MM.1S (cell line): ENCODE results near the gene GALNT10.

Experiments
- DNase-seq: peaks from one replicate; pipeline ENCODE4 v3.0.0-alpha.2; 2015
- H2AFZ ChIP-seq: fragments of 300-600 bp; sonication (generic); 2 replicates; pipeline ENCODE4 v1.6.0; 2016; ENCODE audit warnings: antibody characterized with exemption, low read length
- H3F3A ChIP-seq: fragments of 300-600 bp; sonication (generic); 2 replicates; pipeline ENCODE4 v1.6.1; 2016; ENCODE audit warnings: mild to moderate bottlenecking, antibody characterized with exemption, low read length, moderate library complexity, mixed read lengths; ENCODE audit not compliant: insufficient read depth
- H3K27ac ChIP-seq: fragments of 300-600 bp; sonication (generic); 2 replicates; pipeline ENCODE4 v1.5.1; 2016; ENCODE audit warnings: mild to moderate bottlenecking, low read length
- H3K27me3 ChIP-seq: fragments of 300-600 bp; sonication (generic); replicated peaks from 2 replicates; pipeline ENCODE4 v1.6.0; 2016; ENCODE audit warnings: low read length; ENCODE audit not compliant: insufficient read depth
- H3K36me3 ChIP-seq: fragments of 300-600 bp; sonication (generic); replicated peaks from 2 replicates; pipeline ENCODE4 v1.6.1; 2016; ENCODE audit warnings: mild to moderate bottlenecking, low read length, mixed read lengths; ENCODE audit not compliant: insufficient read depth
- H3K4me1 ChIP-seq: fragments of 300-600 bp; sonication (generic); 2 replicates; pipeline ENCODE4 v1.6.1; 2016; ENCODE audit warnings: low read length, mixed read lengths
- H3K4me2 ChIP-seq: fragments of 300-600 bp; sonication (generic); 2 replicates; pipeline ENCODE4 v1.6.0; 2016; ENCODE audit warnings: low read depth, low read length
- H3K4me3 ChIP-seq: fragments of 300-600 bp; sonication (generic); 2 replicates; pipeline ENCODE4 v1.5.1; 2016; ENCODE audit warnings: low read length, mixed read lengths
- H3K79me2 ChIP-seq: fragments of 300-600 bp; sonication (generic); 2 replicates; pipeline ENCODE4 v1.6.1; 2016; ENCODE audit warnings: mixed run types, low read length, mixed read lengths
- H3K9ac ChIP-seq: fragments of 300-600 bp; sonication (generic); 2 replicates; pipeline ENCODE4 v1.6.1; 2016; ENCODE audit warnings: low read length, mixed read lengths
- H3K9me2 ChIP-seq: fragments of 300-600 bp; sonication (generic); replicated peaks from 2 replicates; pipeline ENCODE4 v1.6.1; 2016; ENCODE audit warnings: mild to moderate bottlenecking, low read length, mixed read lengths; ENCODE audit not compliant: insufficient read depth
- H3K9me3 ChIP-seq: fragments of 300-600 bp; sonication (generic); replicated peaks from 2 replicates; pipeline ENCODE4 v1.6.1; 2016; ENCODE audit warnings: mild to moderate bottlenecking, low read length, mixed read lengths; ENCODE audit not compliant: insufficient read depth
- H4K20me1 ChIP-seq: fragments of 300-600 bp; sonication (generic); 2 replicates; pipeline ENCODE4 v1.6.1; 2016; ENCODE audit warnings: mild to moderate bottlenecking, low read length, moderate library complexity, mixed read lengths; ENCODE audit not compliant: insufficient read depth
- EZH2 ChIP-seq: fragments of 300-600 bp; sonication (generic); optimal IDR thresholded peaks from 2 replicates; pipeline ENCODE3; 2017; ENCODE audit warnings: low read depth, mild to moderate bottlenecking, antibody characterized with exemption, low read length, mixed read lengths
- EZH2phosphoT487 ChIP-seq: fragments of 300-600 bp; sonication (generic); IDR thresholded peaks from 2 replicates; pipeline ENCODE4 v1.6.1; 2018; ENCODE audit warnings: antibody characterized with exemption, low read length
- TF ChIP-seq, protein P1 (sequence below): fragments of 300-600 bp; sonication (generic); IDR thresholded peaks from 2 replicates; pipeline ENCODE4 v1.5.1; 2016; ENCODE audit warnings: antibody characterized with exemption, low read length, mixed read lengths

Gene GALNT10

GRCh38 chr5:154193701-154194121 lies 3.2 kb downstream of the GALNT10 start:
- DNase-seq, result no peak
- H3K4me1 ChIP-seq, result peaks cover 17% of the 10 kb centered on the region
- H3K79me2 ChIP-seq, result peaks cover 67% of the 10 kb centered on the region

GRCh38 chr5:154194345-154195329 lies 4.1 kb downstream of the GALNT10 start:
- Histone ChIP-seq H3K36me3 (no peaks in the 10 kb centered on the region), H3K9ac (no peak overlapping the region), H3K27me3 (no peaks in the 10 kb centered on the region), H3K4me3 (no peak overlapping the region), H3K27ac (no peak overlapping the region), H2AFZ (no peak overlapping the region), H3K4me2 (no peak overlapping the region), H3F3A (peaks cover 4% of the 10 kb centered on the region), H3K79me2 (peaks cover 75% of the 10 kb centered on the region), H3K9me2 (no peaks in the 10 kb centered on the region), H3K4me1 (peaks cover 10% of the 10 kb centered on the region; the same call in 1 of the 2 replicates), H3K9me3 (no peaks in the 10 kb centered on the region), H4K20me1 (0 out of 2 replicates have a peak, but pooled peaks cover 6% of the 10 kb centered on the region)
- no peak for DNase-seq
- TF ChIP-seq, protein P1, sequence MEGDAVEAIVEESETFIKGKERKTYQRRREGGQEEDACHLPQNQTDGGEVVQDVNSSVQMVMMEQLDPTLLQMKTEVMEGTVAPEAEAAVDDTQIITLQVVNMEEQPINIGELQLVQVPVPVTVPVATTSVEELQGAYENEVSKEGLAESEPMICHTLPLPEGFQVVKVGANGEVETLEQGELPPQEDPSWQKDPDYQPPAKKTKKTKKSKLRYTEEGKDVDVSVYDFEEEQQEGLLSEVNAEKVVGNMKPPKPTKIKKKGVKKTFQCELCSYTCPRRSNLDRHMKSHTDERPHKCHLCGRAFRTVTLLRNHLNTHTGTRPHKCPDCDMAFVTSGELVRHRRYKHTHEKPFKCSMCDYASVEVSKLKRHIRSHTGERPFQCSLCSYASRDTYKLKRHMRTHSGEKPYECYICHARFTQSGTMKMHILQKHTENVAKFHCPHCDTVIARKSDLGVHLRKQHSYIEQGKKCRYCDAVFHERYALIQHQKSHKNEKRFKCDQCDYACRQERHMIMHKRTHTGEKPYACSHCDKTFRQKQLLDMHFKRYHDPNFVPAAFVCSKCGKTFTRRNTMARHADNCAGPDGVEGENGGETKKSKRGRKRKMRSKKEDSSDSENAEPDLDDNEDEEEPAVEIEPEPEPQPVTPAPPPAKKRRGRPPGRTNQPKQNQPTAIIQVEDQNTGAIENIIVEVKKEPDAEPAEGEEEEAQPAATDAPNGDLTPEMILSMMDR, result no peak
- no peak for TF ChIP-seq EZH2phosphoT487
- TF ChIP-seq EZH2, result no peak

More at GRCh38 chr5:154193701-154194121, 3.2 kb downstream of the GALNT10 start:
- Histone ChIP-seq H3K27ac (no peak overlapping the region), H3F3A (peaks cover 11% of the 10 kb centered on the region), H3K27me3 (no peaks in the 10 kb centered on the region), H3K36me3 (no peaks in the 10 kb centered on the region), H3K9me2 (no peaks in the 10 kb centered on the region), H2AFZ (no peak overlapping the region), H3K4me3 (no peak overlapping the region), H3K9ac (no peak overlapping the region), H4K20me1 (0 out of 2 replicates have a peak, but pooled peaks cover 6% of the 10 kb centered on the region), H3K4me2 (no peak overlapping the region), H3K9me3 (no peaks in the 10 kb centered on the region)
- TF ChIP-seq, protein P1, result no peak
- TF ChIP-seq EZH2phosphoT487 (no peak), EZH2 (no peak)

DNA sequence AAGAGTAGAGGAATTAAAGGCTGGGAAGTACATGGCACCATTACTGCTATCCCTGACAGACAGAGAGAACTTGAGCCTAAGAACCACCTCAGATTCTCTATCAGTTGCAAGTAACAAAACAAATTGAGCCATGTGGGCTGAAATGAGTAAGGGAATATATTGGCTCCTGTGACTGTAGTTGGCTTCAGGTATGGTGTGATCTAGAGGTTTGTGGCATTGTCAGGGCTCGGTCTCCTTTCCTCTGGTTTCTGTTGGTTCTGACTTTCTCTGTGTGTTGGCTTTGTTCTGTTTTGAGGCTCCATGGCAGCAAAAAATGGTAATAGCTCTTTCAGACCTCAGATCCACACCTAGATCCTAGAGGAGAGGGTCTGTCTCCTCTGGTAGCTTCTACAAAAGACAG lies 5.7 kb downstream of the GALNT10 start:
- DNase-seq, result no peak
- Histone ChIP-seq H4K20me1 (0 out of 2 replicates have a peak, but pooled peaks cover 6% of the 10 kb centered on the region), H3K4me3 (no peak overlapping the region), H3K9ac (no peak overlapping the region), H3K79me2 (peaks cover 83% of the 10 kb centered on the region), H3K9me2 (no peaks in the 10 kb centered on the region), H3K9me3 (no peaks in the 10 kb centered on the region), H3K36me3 (no peaks in the 10 kb centered on the region), H2AFZ (no peak overlapping the region), H3K4me2 (no peak overlapping the region), H3K27ac (no peak overlapping the region), H3K4me1 (peaks cover 10% of the 10 kb centered on the region; the same call in 1 of the 2 replicates), H3F3A (no peaks in the 10 kb centered on the region; the same call in 1 of the 2 replicates), H3K27me3 (no peaks in the 10 kb centered on the region)
- TF ChIP-seq EZH2phosphoT487 (no peak), EZH2 (no peak)
- TF ChIP-seq, protein P1, result no peak
